Nephron (organoid): ENCODE measurements around the gene REG4.
"Not testable (repeated sequence)": the region's sequence is repeated elsewhere in the genome, so short reads cannot be mapped to it uniquely, and the experiment has no call there.

Source experiments
- H3K27ac Mint-ChIP-seq, 3 experiments: 2 replicates each; pipeline ENCODE4 v1.8.0; 2020; ENCODE audit warnings: mixed read lengths in 3 of 3, mild to moderate bottlenecking in 2 of 3, moderate library complexity in 1 of 3
- H3K27me3 Mint-ChIP-seq: 2 replicates; pipeline ENCODE4 v1.8.0; 2021; ENCODE audit warnings: low read depth, mild to moderate bottlenecking, moderate library complexity, mixed read lengths
- H3K36me3 Mint-ChIP-seq: 2 replicates; pipeline ENCODE4 v1.8.0; 2020; ENCODE audit warnings: low read depth, mixed read lengths
- H3K4me1 Mint-ChIP-seq: 2 replicates; pipeline ENCODE4 v1.8.0; 2020; ENCODE audit warnings: mixed read lengths
- H3K4me3 Mint-ChIP-seq, 3 experiments: 2 replicates each; pipeline ENCODE4 v1.8.0; 2020; ENCODE audit warnings: mild to moderate bottlenecking in 3 of 3, mixed read lengths in 3 of 3, moderate library complexity in 2 of 3
- H3K9me3 Mint-ChIP-seq: 2 replicates; pipeline ENCODE4 v1.8.0; 2020; ENCODE audit warnings: mixed read lengths
- TF ChIP-seq, protein P1 (sequence below), 3 experiments: fragments of 200-600 bp; sonication (generic); IDR thresholded peaks; one replicate each; pipeline ENCODE4 v1.5.0; 2021; ENCODE audit warnings: antibody characterized with exemption in 3 of 3; ENCODE audit not compliant: unreplicated experiment in 3 of 3

Gene REG4

DNA sequence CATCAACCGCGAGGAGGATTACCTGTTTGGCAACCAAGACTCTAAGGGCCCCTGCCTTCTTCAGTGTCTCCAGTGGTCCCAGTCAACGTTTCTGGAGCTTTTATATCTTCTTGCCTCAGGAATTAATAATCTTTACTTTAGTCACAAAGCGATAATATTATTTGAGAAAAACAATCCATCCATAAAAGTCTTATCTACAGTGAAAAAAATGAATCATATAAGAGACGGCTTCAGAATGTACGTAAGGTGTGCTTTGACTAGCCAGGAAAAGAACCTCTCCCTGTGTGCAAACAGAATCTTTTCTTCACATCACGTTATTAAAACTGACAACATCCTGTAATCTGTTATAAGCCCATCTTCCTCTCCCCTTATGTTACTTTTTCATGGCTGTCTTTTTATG lies at the start of gene REG4:
REG4 (minus strand) TSS at position 74 of the 400 bp plus-strand sequence. CDS start 2,691 bp downstream, outside the sequence.
- no peaks in the 10 kb centered on the region for H3K9me3 Mint-ChIP-seq
- H3K4me3 Mint-ChIP-seq = no peak within 1 kb of the TSS
- H3K27me3 Mint-ChIP-seq = peaks cover 13% of the 10 kb centered on the region
- peaks cover 7% of the 10 kb centered on the region for H3K4me1 Mint-ChIP-seq
- peak within 1 kb of the TSS in 1 of 3 experiments; percentile 49 for H3K27ac Mint-ChIP-seq
- TF ChIP-seq, protein P1, sequence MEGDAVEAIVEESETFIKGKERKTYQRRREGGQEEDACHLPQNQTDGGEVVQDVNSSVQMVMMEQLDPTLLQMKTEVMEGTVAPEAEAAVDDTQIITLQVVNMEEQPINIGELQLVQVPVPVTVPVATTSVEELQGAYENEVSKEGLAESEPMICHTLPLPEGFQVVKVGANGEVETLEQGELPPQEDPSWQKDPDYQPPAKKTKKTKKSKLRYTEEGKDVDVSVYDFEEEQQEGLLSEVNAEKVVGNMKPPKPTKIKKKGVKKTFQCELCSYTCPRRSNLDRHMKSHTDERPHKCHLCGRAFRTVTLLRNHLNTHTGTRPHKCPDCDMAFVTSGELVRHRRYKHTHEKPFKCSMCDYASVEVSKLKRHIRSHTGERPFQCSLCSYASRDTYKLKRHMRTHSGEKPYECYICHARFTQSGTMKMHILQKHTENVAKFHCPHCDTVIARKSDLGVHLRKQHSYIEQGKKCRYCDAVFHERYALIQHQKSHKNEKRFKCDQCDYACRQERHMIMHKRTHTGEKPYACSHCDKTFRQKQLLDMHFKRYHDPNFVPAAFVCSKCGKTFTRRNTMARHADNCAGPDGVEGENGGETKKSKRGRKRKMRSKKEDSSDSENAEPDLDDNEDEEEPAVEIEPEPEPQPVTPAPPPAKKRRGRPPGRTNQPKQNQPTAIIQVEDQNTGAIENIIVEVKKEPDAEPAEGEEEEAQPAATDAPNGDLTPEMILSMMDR (IDR thresholded peaks at IDR 0.05; ENCODE audit: unreplicated experiment in 3 of 3) = no peak
- H3K36me3 Mint-ChIP-seq = no peaks in the 10 kb centered on the region

DNA sequence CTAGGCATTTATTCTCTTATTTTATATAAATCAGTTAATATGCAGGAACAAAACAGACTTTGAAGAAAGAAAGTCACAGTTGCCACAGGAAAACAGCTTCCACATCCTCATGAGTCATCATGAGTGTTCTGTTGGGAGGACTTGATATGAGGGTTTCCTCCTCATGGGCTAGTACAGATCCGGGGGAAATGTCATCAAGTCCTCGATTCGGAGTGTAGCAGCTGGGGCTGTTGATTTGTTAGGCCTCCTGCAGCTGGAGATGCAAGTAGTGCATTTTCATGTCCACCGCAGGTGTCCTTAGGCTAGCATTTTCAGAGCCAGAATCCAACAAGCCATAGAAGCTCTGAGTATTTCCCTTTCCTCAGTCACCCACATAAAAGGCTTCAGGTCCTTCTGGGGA lies 48.4 kb upstream of the REG4 start:
- Mint-ChIP-seq H3K27ac (peak overlapping the region in 2 of 3 experiments; percentile 18 to 89), H3K9me3 (no peaks in the 10 kb centered on the region), H3K4me3 (no peak overlapping the region), H3K36me3 (no peaks in the 10 kb centered on the region), H3K4me1 (peaks cover 26% of the 10 kb centered on the region), H3K27me3 (no peaks in the 10 kb centered on the region)
- TF ChIP-seq, protein P1 (IDR thresholded peaks at IDR 0.05; ENCODE audit: unreplicated experiment in 3 of 3) = no peak

DNA sequence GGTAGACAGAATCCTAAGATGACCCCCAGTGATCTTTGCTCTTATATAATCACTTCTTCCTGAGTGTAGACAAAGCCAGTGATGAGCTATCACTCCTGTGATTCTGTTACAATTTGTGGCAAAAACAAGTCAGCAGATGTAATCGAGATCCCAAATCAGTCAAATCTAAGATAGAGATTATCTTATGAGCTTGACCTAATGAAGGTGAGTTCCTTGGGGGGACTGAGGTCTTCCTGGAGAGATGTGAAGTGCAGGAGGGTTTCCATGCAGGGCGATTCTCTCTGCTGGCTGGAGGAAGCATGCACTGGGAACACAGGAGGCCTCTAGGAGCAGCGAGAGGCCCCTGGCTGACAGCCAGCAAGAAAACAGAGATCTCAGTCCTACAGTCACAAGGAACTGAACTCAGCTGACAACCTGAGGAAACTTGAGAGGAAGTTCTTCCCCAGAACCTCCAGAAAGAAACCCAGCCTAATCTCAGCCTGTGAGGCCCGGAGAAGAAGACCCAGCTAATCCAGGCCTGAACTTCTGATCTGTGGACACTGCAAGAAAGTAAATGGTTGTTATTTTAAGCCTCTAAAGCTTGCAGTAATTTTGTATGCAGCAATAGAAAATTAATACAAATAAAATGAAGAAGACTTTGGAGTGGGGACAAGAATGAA lies 47.4 kb upstream of the REG4 start:
- Mint-ChIP-seq H3K27ac (peak overlapping the region; percentile 82 to 89 (median 89)), H3K4me1 (peaks cover 26% of the 10 kb centered on the region)
- not testable (repeated sequence) for H3K4me3 Mint-ChIP-seq, H3K27me3 Mint-ChIP-seq, H3K36me3 Mint-ChIP-seq, H3K9me3 Mint-ChIP-seq

DNA sequence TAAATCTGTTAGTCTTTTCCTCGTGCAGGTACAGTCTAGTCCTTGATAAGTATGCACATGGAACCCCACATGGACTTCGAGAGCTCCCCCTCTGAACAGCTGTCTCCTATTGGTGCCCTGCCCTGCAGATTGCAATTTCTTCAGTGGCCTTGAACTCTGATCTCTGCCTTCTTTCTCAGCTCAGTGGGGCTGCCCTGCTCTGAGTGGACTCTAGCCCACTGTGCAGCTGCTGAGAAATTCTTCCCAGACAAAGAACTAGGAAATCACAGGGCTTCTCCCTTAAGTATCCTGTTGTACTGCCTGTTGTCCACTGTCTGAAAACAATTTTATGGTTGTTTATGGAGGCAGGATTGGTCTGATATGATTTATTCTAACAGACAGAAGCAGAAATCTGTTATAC lies 46.9 kb upstream of the REG4 start:
- Mint-ChIP-seq H3K27ac (peak overlapping the region; percentile 82 to 89 (median 89)), H3K4me3 (no peak overlapping the region), H3K27me3 (no peaks in the 10 kb centered on the region), H3K36me3 (no peaks in the 10 kb centered on the region), H3K4me1 (peaks cover 26% of the 10 kb centered on the region), H3K9me3 (no peaks in the 10 kb centered on the region)
- TF ChIP-seq, protein P1 (IDR thresholded peaks at IDR 0.05; ENCODE audit: unreplicated experiment in 3 of 3) = no peak

DNA sequence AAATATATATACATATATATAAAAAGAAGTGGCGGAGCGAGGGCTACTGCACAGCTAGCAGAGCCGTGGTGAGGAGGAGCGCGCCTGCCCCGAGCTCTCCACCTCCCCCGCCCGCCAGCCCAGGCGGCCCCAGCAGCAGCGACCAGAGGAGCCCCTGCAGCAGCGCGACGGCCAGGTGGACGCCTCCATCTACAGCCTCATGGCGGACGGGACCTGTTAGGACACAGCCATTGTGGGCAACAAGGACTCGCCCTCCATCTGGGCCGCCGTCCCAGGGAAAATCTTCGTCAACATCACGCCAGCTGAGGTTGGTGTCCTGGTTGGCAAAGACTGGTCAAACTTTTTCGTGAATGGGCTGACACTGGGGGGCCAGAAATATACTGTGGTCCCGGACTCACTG lies 41.9 kb upstream of the REG4 start:
- Mint-ChIP-seq H3K27me3 (no peaks in the 10 kb centered on the region), H3K9me3 (no peaks in the 10 kb centered on the region), H3K4me3 (no peak overlapping the region), H3K36me3 (no peaks in the 10 kb centered on the region), H3K27ac (no peak overlapping the region), H3K4me1 (peaks cover 8% of the 10 kb centered on the region)
- TF ChIP-seq, protein P1 (IDR thresholded peaks at IDR 0.05; ENCODE audit: unreplicated experiment in 3 of 3) = no peak

DNA sequence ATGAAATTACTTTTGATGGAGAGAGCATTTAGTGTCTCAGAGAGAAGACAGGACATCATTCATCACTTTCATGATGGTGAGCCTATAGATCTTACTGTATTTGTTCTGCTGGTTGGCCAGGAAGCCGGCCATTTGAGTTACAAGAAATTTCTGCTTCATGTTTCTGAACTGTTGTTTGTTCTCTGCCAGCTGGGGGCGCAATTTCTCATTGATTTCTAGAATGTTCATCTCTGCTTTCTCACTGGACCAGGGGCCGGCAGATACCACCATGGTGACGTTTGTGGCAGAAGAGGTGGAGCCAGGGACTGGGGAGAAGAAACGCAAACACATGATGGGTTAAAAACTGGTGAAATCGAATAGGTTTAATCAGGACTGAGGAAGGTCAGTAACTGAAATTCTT lies 32.9 kb upstream of the REG4 start:
- TF ChIP-seq, protein P1 (IDR thresholded peaks at IDR 0.05; ENCODE audit: unreplicated experiment in 3 of 3) = peak in 1 of 3 experiments; percentile 23
- peaks cover 14% of the 10 kb centered on the region for H3K27me3 Mint-ChIP-seq
- H3K9me3 Mint-ChIP-seq, H3K4me3 Mint-ChIP-seq, H3K27ac Mint-ChIP-seq, H3K36me3 Mint-ChIP-seq: not testable (repeated sequence)
- H3K4me1 Mint-ChIP-seq = peaks cover 25% of the 10 kb centered on the region
